Measurements from ENCODE around the gene VASP.
A peak's percentile ranks its signal among the peaks of the same experiment; 100 is the strongest.

Gene VASP

DNA sequence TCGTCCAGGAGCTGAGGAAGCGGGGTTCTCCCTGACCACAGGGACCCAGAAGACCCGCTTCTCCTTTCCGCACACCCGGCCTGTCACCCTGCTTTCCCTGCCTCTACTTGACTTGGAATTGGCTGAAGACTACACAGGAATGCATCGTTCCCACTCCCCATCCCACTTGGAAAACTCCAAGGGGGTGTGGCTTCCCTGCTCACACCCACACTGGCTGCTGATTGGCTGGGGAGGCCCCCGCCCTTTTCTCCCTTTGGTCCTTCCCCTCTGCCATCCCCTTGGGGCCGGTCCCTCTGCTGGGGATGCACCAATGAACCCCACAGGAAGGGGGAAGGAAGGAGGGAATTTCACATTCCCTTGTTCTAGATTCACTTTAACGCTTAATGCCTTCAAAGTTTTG is 18.9 kb downstream of the VASP start:
- H3K9ac ChIP-seq (ENCODE audit: low read length): no peak overlapping the region
- no peak overlapping the region for H3K4me3 ChIP-seq (ENCODE audit: low read length)
- H3K9me3 ChIP-seq (ENCODE audit: control insufficient read depth, low read length): no peaks in the 10 kb centered on the region
- H3K27me3 ChIP-seq (ENCODE audit: control insufficient read depth, insufficient read depth, low read length): no peaks in the 10 kb centered on the region
- H3K36me3 ChIP-seq (ENCODE audit: control insufficient read depth, insufficient read depth, low read length): peaks cover 22% of the 10 kb centered on the region
- H3K4me1 ChIP-seq (ENCODE audit: control insufficient read depth, insufficient read depth, low read length): peaks cover 28% of the 10 kb centered on the region

GRCh38 chr19:45526971-45527370 is 19.7 kb downstream of the VASP start:
- Histone ChIP-seq H3K9ac (ENCODE audit: low read length) (no peak overlapping the region), H3K36me3 (ENCODE audit: control insufficient read depth, insufficient read depth, low read length) (peaks cover 19% of the 10 kb centered on the region), H3K27me3 (ENCODE audit: control insufficient read depth, insufficient read depth, low read length) (no peaks in the 10 kb centered on the region), H3K9me3 (ENCODE audit: control insufficient read depth, low read length) (no peaks in the 10 kb centered on the region), H3K4me1 (ENCODE audit: control insufficient read depth, insufficient read depth, low read length) (peaks cover 20% of the 10 kb centered on the region), H3K4me3 (ENCODE audit: low read length) (no peak overlapping the region)

DNA sequence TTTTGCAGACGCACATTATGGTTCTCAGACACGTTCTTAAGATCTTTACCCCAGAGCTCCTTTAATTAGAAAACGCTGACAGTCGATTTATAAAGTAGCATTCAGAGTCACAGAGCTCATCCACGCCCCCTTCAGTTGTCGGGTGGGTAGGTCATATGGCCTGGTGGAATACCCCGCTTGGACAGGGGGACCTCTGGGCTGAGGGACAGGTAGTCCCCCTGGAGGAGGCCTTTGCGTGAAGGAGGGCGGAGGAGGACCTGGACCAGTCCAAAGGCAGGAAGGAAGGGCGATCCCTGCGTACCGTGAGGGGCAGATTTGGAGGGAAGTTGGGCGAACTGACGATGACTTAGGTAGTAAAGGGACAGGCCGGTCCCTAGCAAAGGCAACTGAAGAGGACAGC is 20.5 kb downstream of the VASP start:
- H3K9ac ChIP-seq (ENCODE audit: low read length): no peak overlapping the region
- H3K9me3 ChIP-seq (ENCODE audit: control insufficient read depth, low read length): no peaks in the 10 kb centered on the region
- peak overlapping the region; percentile 22 for H3K4me3 ChIP-seq (ENCODE audit: low read length)
- no peaks in the 10 kb centered on the region for H3K27me3 ChIP-seq (ENCODE audit: control insufficient read depth, insufficient read depth, low read length)
- H3K36me3 ChIP-seq (ENCODE audit: control insufficient read depth, insufficient read depth, low read length): peaks cover 16% of the 10 kb centered on the region
- H3K4me1 ChIP-seq (ENCODE audit: control insufficient read depth, insufficient read depth, low read length): peaks cover 17% of the 10 kb centered on the region

GRCh38 chr19:45528149-45528743 is 21.0 kb downstream of the VASP start:
- H3K4me3 ChIP-seq (ENCODE audit: low read length): peak overlapping the region; percentile 40
- H3K36me3 ChIP-seq (ENCODE audit: control insufficient read depth, insufficient read depth, low read length): peaks cover 14% of the 10 kb centered on the region
- no peaks in the 10 kb centered on the region for H3K27me3 ChIP-seq (ENCODE audit: control insufficient read depth, insufficient read depth, low read length)
- no peaks in the 10 kb centered on the region for H3K9me3 ChIP-seq (ENCODE audit: control insufficient read depth, low read length)
- peaks cover 15% of the 10 kb centered on the region for H3K4me1 ChIP-seq (ENCODE audit: control insufficient read depth, insufficient read depth, low read length)
- H3K9ac ChIP-seq (ENCODE audit: low read length): no peak overlapping the region

DNA sequence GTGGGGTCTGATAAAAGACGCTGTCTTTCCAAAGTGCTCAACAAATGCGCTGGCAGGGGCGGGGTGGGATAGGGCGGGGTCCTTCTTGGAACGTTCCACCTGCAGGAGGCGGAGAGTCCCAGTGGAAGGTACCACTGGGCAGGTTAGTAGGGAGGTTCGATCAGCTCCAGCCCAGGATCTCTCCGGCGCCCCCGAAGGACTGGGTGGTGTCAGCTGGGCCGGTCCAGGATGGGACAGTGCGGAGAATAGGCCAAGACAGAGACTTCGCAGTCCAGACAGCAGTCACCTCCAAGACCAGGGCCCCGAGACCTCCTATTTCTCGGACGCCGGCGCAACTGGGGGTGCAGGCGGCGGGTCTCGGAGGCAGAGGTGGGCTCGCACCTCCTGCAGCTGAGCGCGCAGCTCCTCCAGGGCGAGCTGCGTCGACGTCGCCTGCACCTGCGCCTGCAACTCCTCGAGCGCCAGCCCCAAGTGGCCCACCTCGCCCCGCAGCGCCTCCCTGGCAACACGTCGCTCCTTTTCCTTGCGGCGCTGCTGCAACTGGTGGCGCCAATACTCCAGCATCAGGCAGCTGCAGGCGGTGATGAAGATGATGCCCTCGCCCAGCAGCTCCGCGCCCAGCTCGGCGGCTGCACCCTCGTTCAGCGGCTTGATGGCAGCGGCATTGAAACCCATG is 21.6 kb downstream of the VASP start:
- H3K9me3 ChIP-seq (ENCODE audit: control insufficient read depth, low read length): no peaks in the 10 kb centered on the region
- H3K4me1 ChIP-seq (ENCODE audit: control insufficient read depth, insufficient read depth, low read length): peaks cover 15% of the 10 kb centered on the region
- peak overlapping the region; percentile 40 for H3K4me3 ChIP-seq (ENCODE audit: low read length)
- H3K9ac ChIP-seq (ENCODE audit: low read length): peak overlapping the region; percentile 50
- H3K27me3 ChIP-seq (ENCODE audit: control insufficient read depth, insufficient read depth, low read length): no peaks in the 10 kb centered on the region
- peaks cover 14% of the 10 kb centered on the region for H3K36me3 ChIP-seq (ENCODE audit: control insufficient read depth, insufficient read depth, low read length)

DNA sequence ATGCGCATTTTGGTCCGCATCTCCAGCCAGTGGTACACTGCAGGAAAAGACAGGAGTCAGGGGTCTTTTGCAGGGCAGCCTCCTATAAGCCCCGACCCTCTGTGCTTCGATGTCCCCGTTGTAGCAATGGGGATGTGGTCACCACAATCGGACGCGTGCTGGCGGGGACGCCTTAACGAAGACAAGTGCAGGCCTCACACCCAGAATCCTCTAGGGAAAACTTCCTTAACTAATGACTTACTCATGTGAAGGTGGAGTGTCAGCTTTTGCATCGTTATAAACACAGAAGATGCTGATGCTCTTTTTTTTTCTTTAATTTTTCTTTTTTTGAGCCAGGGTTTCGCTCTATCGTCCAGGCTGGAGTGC is 22.1 kb downstream of the VASP start:
- H3K4me3 ChIP-seq (ENCODE audit: low read length): peak overlapping the region; percentile 40

GRCh38 chr19:45531349-45531748 is 24.1 kb downstream of the VASP start:
- Histone ChIP-seq H3K9ac (ENCODE audit: low read length) (no peak overlapping the region), H3K36me3 (ENCODE audit: control insufficient read depth, insufficient read depth, low read length) (peaks cover 4% of the 10 kb centered on the region), H3K4me3 (ENCODE audit: low read length) (no peak overlapping the region), H3K4me1 (ENCODE audit: control insufficient read depth, insufficient read depth, low read length) (peaks cover 15% of the 10 kb centered on the region), H3K9me3 (ENCODE audit: control insufficient read depth, low read length) (no peaks in the 10 kb centered on the region), H3K27me3 (ENCODE audit: control insufficient read depth, insufficient read depth, low read length) (no peaks in the 10 kb centered on the region)

More for the DNA sequence above, 22.1 kb downstream of the VASP start:
- peaks cover 14% of the 10 kb centered on the region for H3K36me3 ChIP-seq (ENCODE audit: control insufficient read depth, insufficient read depth, low read length)
- H3K4me1 ChIP-seq (ENCODE audit: control insufficient read depth, insufficient read depth, low read length): peaks cover 15% of the 10 kb centered on the region
- no peak overlapping the region for H3K9ac ChIP-seq (ENCODE audit: low read length)
- H3K9me3 ChIP-seq (ENCODE audit: control insufficient read depth, low read length): no peaks in the 10 kb centered on the region
- H3K27me3 ChIP-seq (ENCODE audit: control insufficient read depth, insufficient read depth, low read length): no peaks in the 10 kb centered on the region

- no peaks in the 10 kb centered on the region for H3K27me3 ChIP-seq (ENCODE audit: control insufficient read depth, insufficient read depth, low read length)
- no peak overlapping the region for H3K4me3 ChIP-seq (ENCODE audit: low read length)
- no peaks in the 10 kb centered on the region for H3K4me1 ChIP-seq (ENCODE audit: control insufficient read depth, insufficient read depth, low read length)
- no peak overlapping the region for H3K9ac ChIP-seq (ENCODE audit: low read length)
- no peaks in the 10 kb centered on the region for H3K9me3 ChIP-seq (ENCODE audit: control insufficient read depth, low read length)
- no peaks in the 10 kb centered on the region for H3K36me3 ChIP-seq (ENCODE audit: control insufficient read depth, insufficient read depth, low read length)
Measured at GRCh38 chr19:45539459-45539858, 32.2 kb downstream of the VASP start.

- Histone ChIP-seq H3K9ac (ENCODE audit: low read length) (no peak overlapping the region), H3K27me3 (ENCODE audit: control insufficient read depth, insufficient read depth, low read length) (no peaks in the 10 kb centered on the region), H3K4me3 (ENCODE audit: low read length) (no peak overlapping the region), H3K4me1 (ENCODE audit: control insufficient read depth, insufficient read depth, low read length) (no peaks in the 10 kb centered on the region), H3K9me3 (ENCODE audit: control insufficient read depth, low read length) (no peaks in the 10 kb centered on the region), H3K36me3 (ENCODE audit: control insufficient read depth, insufficient read depth, low read length) (no peaks in the 10 kb centered on the region)
Measured at GRCh38 chr19:45542234-45542668, 35.0 kb downstream of the VASP start.

DNA sequence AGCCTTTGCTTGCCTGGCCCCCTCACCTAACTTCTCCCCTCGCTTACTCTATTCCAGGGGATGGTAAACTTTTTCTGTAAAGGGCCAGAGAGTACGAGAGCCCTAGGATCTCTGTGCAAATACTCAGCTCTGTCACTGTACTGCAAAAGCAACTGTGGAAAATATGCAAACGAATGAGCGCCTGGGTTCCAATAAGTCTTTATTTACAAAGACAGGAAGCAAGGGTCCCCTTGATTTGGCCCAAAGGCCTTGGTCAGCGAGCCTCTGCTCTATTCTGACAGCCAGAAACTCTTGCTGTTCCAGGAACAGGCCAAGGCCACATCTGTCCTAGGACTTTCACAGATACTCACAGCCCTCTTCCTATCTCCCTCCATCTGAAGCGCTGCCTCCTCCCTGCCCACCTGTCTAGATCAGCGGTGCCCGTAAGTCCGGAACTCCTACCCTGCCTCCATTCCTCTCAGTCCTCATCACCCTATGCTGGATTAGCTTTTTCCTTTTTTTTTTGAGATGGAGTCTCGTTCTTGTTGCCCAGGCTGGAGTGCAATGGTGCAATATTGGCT is 40.0 kb downstream of the VASP start:
- Histone ChIP-seq H3K4me3 (ENCODE audit: low read length) (no peak overlapping the region), H3K36me3 (ENCODE audit: control insufficient read depth, insufficient read depth, low read length) (no peaks in the 10 kb centered on the region), H3K9me3 (ENCODE audit: control insufficient read depth, low read length) (no peaks in the 10 kb centered on the region), H3K9ac (ENCODE audit: low read length) (no peak overlapping the region), H3K4me1 (ENCODE audit: control insufficient read depth, insufficient read depth, low read length) (peaks cover 8% of the 10 kb centered on the region), H3K27me3 (ENCODE audit: control insufficient read depth, insufficient read depth, low read length) (no peaks in the 10 kb centered on the region)

- peaks cover 11% of the 10 kb centered on the region for H3K4me1 ChIP-seq (ENCODE audit: control insufficient read depth, insufficient read depth, low read length)
- no peaks in the 10 kb centered on the region for H3K27me3 ChIP-seq (ENCODE audit: control insufficient read depth, insufficient read depth, low read length)
Measured at GRCh38 chr19:45547965-45548609, 40.8 kb downstream of the VASP start.

GRCh38 chr19:45553464-45553863 is 46.2 kb downstream of the VASP start:
- Histone ChIP-seq H3K9ac (ENCODE audit: low read length) (peak overlapping the region; percentile 39), H3K4me1 (ENCODE audit: control insufficient read depth, insufficient read depth, low read length) (peaks cover 13% of the 10 kb centered on the region), H3K4me3 (ENCODE audit: low read length) (no peak overlapping the region)

More at GRCh38 chr19:45547965-45548609, 40.8 kb downstream of the VASP start:
- H3K36me3 ChIP-seq (ENCODE audit: control insufficient read depth, insufficient read depth, low read length): no peaks in the 10 kb centered on the region
- no peaks in the 10 kb centered on the region for H3K9me3 ChIP-seq (ENCODE audit: control insufficient read depth, low read length)
- H3K9ac ChIP-seq (ENCODE audit: low read length): peak overlapping the region; percentile 17
- no peak overlapping the region for H3K4me3 ChIP-seq (ENCODE audit: low read length)

More at GRCh38 chr19:45553464-45553863, 46.2 kb downstream of the VASP start:
- no peaks in the 10 kb centered on the region for H3K27me3 ChIP-seq (ENCODE audit: control insufficient read depth, insufficient read depth, low read length)
- no peaks in the 10 kb centered on the region for H3K36me3 ChIP-seq (ENCODE audit: control insufficient read depth, insufficient read depth, low read length)
- H3K9me3 ChIP-seq (ENCODE audit: control insufficient read depth, low read length): no peaks in the 10 kb centered on the region
